CD1c-positive myeloid dendritic cell (primary cell): ENCODE data around the gene TBXAS1.
A peak's percentile ranks its signal among the peaks of the same experiment; 100 is the strongest.
"Not testable (repeated sequence)": the region's sequence is repeated elsewhere in the genome, so short reads cannot be mapped to it uniquely, and the experiment has no call there.

Experiments
- DNase-seq: peaks from one replicate; pipeline ENCODE4 v3.0.0-alpha.2; 2016; ENCODE audit errors: extremely low spot score

TBXAS1 gene

GRCh38 chr7:139914306-139915267, 85.5 kb downstream of the TBXAS1 start:
- DNase-seq: no peak

DNA sequence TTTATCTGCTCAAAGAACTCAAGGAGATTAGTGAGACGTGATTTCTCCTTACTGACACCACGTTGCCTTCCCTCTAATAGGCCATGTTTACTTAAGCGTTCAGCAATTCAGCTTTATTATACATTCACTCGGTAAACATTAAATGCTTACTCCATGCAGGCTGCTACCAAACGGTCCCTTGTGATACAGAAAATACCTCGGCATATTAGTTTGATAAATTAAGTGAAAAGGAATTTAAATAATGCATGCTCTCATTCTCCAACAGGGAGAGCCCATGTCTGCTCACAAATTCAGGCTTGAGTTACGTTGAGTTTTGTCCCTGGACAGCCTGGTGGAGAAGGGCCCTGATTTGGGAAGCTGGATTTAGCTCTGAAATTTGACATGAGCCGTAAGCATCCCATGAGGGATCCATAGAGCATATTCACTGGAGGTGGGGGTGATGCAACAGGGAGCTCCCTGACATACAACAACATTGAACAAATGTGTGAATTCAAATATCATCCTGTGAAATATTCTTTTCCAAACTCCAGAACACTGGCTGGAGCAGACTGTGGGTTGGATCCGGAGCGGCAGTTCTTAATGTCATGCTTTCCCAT, 86.3 kb downstream of the TBXAS1 start:
- no peak for DNase-seq

DNA sequence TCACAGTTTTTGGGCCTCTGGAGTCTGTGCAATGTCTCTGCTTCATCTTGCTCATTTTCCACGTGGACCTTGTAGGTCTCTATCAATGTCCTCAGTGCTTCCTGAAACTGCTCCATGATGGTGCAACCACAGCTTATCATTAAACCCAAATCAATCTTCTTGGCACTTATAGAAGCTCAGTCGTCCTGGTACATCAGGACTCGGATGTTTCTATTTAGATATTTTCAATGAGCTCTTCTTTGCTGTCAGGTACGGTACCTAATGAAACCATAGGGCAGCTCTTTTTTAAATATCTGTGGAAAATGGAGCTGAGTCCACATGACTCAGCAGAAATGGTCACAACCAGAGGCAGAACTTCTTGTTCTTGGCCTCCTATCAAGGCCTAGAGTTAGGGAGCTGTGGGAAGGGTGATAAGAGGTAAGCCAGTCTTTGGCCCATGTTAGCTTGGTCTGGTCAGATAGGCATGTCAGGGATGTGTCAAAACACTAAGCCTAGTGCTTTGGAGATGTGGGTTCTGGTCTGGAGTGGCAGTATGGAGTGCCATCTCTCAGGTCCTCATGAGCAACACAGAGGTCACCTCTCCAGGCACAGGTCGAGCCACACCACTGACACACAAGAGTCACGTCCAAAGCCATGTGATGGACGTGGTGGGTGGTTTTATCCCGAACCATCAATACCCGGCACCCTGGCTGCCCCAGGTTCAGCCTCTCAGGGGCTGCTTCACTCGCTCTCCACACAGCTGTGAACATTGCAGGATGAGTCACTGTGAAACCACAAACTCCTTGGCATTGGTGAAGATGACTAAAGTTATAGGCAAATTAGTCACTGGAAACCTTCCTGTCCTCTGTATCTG, 87.0 kb downstream of the TBXAS1 start:
- peak; percentile 84 for DNase-seq

- no peak for DNase-seq
Measured at GRCh38 chr7:139916717-139917395, 87.8 kb downstream of the TBXAS1 start.

DNA sequence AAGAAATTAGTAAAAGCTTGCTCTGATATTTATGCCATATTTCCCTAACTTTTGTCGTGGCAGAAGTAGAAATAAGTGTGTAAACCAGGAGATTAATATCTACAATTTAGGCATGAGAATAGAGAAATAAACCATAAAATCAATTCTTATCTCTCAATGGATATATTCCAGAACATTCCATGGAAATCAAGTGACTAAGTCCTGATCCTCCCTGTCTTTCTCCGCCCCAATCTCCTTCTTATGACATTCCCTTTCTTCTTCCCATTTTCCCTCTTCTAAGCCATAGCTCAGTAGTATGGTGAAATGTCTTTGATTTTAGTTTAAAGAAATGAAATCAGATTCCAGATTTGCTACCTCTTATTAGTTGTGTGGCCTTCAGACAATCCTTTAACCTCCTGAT, 88.8 kb downstream of the TBXAS1 start:
- DNase-seq: no peak

GRCh38 chr7:139918480-139918879, 89.4 kb downstream of the TBXAS1 start:
- no peak for DNase-seq

- no peak for DNase-seq
Measured at GRCh38 chr7:139923090-139923489, 94.0 kb downstream of the TBXAS1 start.

DNA sequence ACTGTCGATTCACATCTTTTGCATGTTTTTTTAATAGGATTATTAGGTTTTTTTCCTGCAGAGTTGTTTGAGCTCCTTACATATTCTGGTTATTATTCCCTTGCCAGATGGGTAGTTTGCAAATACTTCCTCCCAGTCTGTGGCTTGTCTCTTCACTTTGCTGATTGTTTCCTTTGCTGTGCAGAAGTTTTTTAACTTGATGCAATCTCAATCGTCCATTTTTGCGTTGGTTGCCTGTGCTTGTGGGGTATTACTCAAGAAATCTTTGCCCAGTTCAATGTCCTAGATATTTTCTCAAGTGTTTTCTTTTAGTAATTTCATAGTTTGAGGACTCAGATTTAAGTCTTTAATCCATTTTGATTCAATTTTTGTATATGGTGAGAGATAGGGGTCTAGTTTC, 95.4 kb downstream of the TBXAS1 start:
- DNase-seq: no peak

- not testable (repeated sequence) for DNase-seq
Measured at GRCh38 chr7:139929221-139929620, 100.2 kb downstream of the TBXAS1 start.

DNA sequence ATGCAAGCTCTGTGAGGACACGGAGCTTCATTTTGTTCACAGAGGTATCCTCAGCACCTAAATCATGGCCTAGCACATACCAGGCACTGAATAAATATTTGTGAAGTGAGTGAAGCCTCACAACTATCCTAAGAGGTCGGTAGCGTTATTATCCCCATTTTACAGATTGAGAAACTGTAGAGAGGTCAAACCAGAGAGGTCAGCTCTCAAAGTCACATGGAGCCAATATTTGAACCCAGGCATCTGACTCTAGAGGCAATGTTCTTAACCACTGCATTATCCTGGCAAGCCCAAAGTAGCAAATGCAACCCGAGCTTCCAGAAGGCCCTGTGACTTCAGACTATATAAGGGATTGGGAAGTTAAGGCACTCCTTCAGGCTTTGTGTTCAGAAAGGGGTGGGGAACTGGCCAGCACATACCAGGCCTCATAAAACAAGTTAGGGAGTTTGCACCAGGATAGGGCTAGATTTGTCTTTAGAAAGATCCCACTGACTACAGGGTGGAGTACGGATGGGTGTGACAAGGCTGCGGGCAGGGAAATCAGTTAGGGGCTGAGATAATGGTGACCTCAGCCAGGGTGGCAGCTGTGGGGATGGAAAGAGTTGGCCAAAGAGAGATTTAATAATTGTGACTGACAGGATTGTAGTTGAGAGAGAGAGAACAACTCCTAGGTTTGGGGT, 101.4 kb downstream of the TBXAS1 start:
- no peak for DNase-seq

- no peak for DNase-seq
Measured at GRCh38 chr7:139931190-139931934, 102.3 kb downstream of the TBXAS1 start.

DNA sequence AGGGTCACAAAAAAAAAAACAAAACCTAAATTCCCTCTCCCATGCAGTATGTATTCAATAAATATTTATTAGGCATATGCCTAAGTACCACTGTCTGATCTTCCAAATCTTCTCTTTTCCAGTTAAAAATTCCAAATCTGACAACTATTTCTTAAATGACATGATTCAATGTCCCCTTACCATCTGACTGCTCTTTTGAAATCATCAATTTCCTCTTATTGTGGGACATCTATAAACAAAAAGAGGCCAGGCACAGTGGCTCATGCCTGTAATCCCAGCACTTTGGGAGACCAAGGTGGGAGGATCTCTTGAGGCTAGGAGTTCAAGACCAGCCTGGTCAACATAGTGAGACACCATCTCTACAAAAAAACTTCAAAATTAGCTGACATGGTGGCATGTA, 103.5 kb downstream of the TBXAS1 start:
- DNase-seq: no peak

DNA sequence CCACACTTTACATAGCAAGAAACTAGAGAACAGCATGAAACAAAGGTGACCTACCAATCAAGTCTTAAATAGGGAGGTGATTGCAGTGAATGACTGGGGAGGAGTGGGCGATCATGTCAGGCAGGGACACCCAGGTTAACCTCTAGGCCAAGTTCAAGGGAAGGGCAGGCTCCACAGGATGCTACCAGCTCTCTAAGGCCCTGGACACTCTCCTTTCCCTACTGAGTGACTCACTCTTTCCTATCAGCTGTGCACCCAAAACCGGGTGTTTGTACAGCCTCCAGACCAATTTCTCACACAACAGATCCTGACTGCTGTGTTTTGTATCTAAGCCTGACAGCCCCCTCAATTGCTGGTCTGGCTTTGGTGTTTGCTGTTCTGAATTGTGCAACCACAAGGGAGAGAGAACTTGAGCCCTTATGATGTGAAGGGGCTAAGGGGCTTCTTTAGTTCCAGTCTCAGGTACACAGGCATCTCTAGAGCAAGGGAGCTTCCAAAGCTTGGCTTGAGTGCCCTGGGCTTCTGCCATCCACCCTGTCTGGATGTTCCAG, 107.8 kb downstream of the TBXAS1 start:
- peak; percentile 27 for DNase-seq

GRCh38 chr7:139937715-139938114, 108.7 kb downstream of the TBXAS1 start:
- peak; percentile 70 for DNase-seq

DNA sequence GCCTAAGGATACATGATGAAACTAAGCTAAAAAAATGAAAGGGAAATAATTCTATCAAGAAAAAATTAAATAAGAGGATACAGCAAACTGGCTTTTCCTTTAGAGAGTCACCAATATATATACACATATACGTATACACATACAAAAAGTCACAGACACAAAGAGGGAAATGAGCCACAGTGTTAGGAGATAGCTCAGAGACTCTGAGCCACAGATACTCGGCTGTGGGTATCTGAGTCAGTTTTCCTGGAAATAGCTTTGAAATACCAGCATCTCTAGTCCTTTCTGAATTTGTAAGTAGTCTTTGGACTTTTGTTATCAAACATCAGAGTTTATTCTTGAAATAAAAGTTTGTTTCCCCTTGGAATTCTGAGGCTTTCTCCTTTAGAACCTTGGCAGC, 111.8 kb downstream of the TBXAS1 start:
- DNase-seq: no peak

GRCh38 chr7:139941421-139941820, 112.4 kb downstream of the TBXAS1 start:
- DNase-seq: no peak

DNA sequence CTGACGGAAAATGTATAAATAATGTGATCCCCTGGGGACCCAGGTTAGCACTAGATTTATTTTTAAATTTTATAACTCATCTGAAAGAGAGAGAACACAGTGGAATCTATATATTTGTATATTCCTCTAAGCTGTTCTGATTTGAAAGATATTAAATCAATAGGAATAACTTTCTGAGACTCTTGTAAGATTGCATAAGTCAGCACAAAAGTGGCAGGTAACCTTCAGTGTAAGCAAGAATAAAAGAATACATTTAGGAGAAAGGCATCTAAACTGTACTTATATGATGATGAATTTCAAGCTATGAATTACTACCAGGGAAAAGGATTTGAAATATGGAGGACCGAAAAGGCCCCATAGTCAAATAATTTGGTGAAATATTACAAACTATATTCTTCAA, 112.8 kb downstream of the TBXAS1 start:
- no peak for DNase-seq

GRCh38 chr7:139942636-139943035, 113.6 kb downstream of the TBXAS1 start:
- no peak for DNase-seq

DNA sequence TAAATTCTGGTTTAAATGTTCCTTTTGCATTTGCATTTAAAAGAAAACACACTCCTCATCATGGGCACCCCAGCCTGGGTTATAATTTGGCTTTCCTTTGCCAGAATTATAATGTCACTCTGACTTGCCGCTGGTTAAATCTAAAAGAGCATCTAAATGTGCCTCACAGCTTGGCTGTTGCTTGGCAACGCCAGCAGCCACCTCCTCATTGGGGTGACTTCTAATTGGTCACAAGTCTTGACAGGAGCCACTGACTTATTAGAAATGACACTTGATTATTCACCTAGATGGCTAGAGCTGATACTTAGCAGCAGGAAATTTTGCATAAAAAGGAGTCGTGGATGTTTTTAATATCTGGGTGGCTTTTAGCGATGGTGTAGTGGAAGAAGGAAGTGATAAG, 114.3 kb downstream of the TBXAS1 start:
- no peak for DNase-seq

- no peak for DNase-seq
Measured at GRCh38 chr7:139944248-139944647, 115.2 kb downstream of the TBXAS1 start.
